Gastroesophageal sphincter (tissue), 4 donors: ENCODE data around the gene CALHM2. TPM values are rescaled to one million over a fixed set of nuclear protein-coding genes. Genes with fewer than 3 reads are reported as not detected.
A peak's percentile ranks its signal among the peaks of the same experiment; 100 is the strongest.

Experiments
- ATAC-seq: fragments of 150-250 bp; one replicate; pipeline ENCODE4 v1.9.1; 2016; ENCODE audit warnings: mild to moderate bottlenecking, moderate library complexity
- H3K27ac ChIP-seq, 4 donors: fragments of 200-600 bp; sonication (generic) in 3 of 4; 1 replicate in 3 of 4; 2 replicates in 1 of 4; pipeline ENCODE4 v1.5.1; 2016 to 2019
- H3K27me3 ChIP-seq: fragments of 200-600 bp; sonication (generic); one replicate; pipeline ENCODE4 v1.5.1; 2019
- H3K36me3 ChIP-seq, 2 donors: fragments of 200-600 bp; sonication (generic); one replicate each; pipeline ENCODE4 v1.5.1; 2019; ENCODE audit warnings: control low read depth in 1 of 2
- H3K4me1 ChIP-seq, 3 donors: fragments of 200-600 bp; sonication (generic); 1 replicate in 2 of 3; 2 replicates in 1 of 3; pipeline ENCODE4 v1.5.1; 2016 to 2019; ENCODE audit warnings: control low read depth in 2 of 3
- H3K4me3 ChIP-seq, 2 donors: fragments of 200-600 bp; sonication (generic); one replicate each; pipeline ENCODE4 v1.5.1; 2019; ENCODE audit warnings: mild to moderate bottlenecking in 1 of 2, moderate library complexity in 1 of 2
- H3K9me3 ChIP-seq, 3 donors: fragments of 200-600 bp; sonication (generic); one replicate each; pipeline ENCODE4 v1.5.1; 2017 to 2019; ENCODE audit warnings: control low read depth in 2 of 3
- CTCF ChIP-seq, 4 experiments: fragments of 200-600 bp in 2 of 4; fragments of 450-650 bp in 2 of 4; sonication (generic) in 1 of 4; IDR thresholded peaks; one replicate each; pipeline ENCODE4 v1.5.1; 2017 to 2019; ENCODE audit warnings: antibody characterized with exemption in 4 of 4, mild to moderate bottlenecking in 2 of 4, moderate library complexity in 2 of 4
- EP300 ChIP-seq: sonication (generic); formaldehyde crosslinking; IDR thresholded peaks from one replicate; pipeline ENCODE4 v1.6.1; 2017; ENCODE audit warnings: antibody characterized with exemption, mild to moderate bottlenecking
- POLR2A ChIP-seq, 2 donors: fragments of 450-650 bp; IDR thresholded peaks; one replicate each; pipeline ENCODE4 v1.6.1; 2017; ENCODE audit warnings: antibody characterized with exemption in 2 of 2, mild to moderate bottlenecking in 2 of 2, moderate library complexity in 1 of 2
- POLR2AphosphoS5 ChIP-seq: sonication (generic); formaldehyde crosslinking; IDR thresholded peaks from one replicate; pipeline ENCODE4 v1.6.1; 2017; ENCODE audit warnings: antibody characterized with exemption
- WGBS, 2 donors: methylation state at CpG; one replicate each; pipeline ENCODE4 v1.1.5; 2018; ENCODE audit warnings: low coverage in 1 of 2; 5-methylcytosine and 5-hydroxymethylcytosine counted together
- total RNA-seq, 4 donors: library from RNA; depleted of rRNA; stranded (reverse); fragments of >200 nt; gene quantifications; one replicate each; pipeline ENCODE4 v1.1.0, GENCODE V29; 2016

The CALHM2 gene
- total RNA-seq, 4 donors from 2014 or later = 30.8 to 69.3 (median 49.6) TPM

GRCh38 chr10:103416436-103417147 lies 35.6 kb downstream of the CALHM2 start:
- Histone ChIP-seq H3K4me3 (no peak overlapping the region), H3K27me3 (no peaks in the 10 kb centered on the region), H3K9me3 (no peaks in the 10 kb centered on the region), H3K36me3 (peaks cover 0 to 100% of the 10 kb centered on the region in 2 donors), H3K4me1 (no peaks in the 10 kb centered on the region), H3K27ac (no peak overlapping the region)
- TF ChIP-seq CTCF (IDR thresholded peaks at IDR 0.05) = peak; percentile 57 to 68 (median 66)
- TF ChIP-seq EP300 = no peak
- 13% methylated on average over 4 to 5 of the region's 8 CpGs for WGBS, 2 donors
- no peak for ATAC-seq

- no peaks in the 10 kb centered on the region for H3K4me1 ChIP-seq
- no peaks in the 10 kb centered on the region for H3K9me3 ChIP-seq
- H3K27ac ChIP-seq = no peak overlapping the region
- H3K4me3 ChIP-seq = no peak overlapping the region
- H3K27me3 ChIP-seq = no peaks in the 10 kb centered on the region
- no peak for ATAC-seq
- 70 to 73% methylated on average over 7 to 8 of the region's 8 CpGs for WGBS, 2 donors
- H3K36me3 ChIP-seq = peaks cover 0 to 100% of the 10 kb centered on the region in 2 donors
- TF ChIP-seq EP300 (no peak), CTCF (IDR thresholded peaks at IDR 0.05) (no peak), POLR2A (IDR thresholded peaks at IDR 0.05) (no peak), POLR2AphosphoS5 (no peak)
Measured at GRCh38 chr10:103415581-103415980, 36.6 kb downstream of the CALHM2 start.

GRCh38 chr10:103413564-103413963 lies 38.6 kb downstream of the CALHM2 start:
- WGBS, 2 donors = 80 to 83% methylated on average over 1 to 2 of the region's 2 CpGs
- H3K4me3 ChIP-seq = no peak overlapping the region
- H3K9me3 ChIP-seq = no peaks in the 10 kb centered on the region
- H3K27ac ChIP-seq = no peak overlapping the region
- no peak for ATAC-seq
- TF ChIP-seq CTCF (IDR thresholded peaks at IDR 0.05) (no peak), EP300 (no peak), POLR2A (IDR thresholded peaks at IDR 0.05) (no peak), POLR2AphosphoS5 (no peak)
- no peaks in the 10 kb centered on the region for H3K4me1 ChIP-seq
- H3K27me3 ChIP-seq = no peaks in the 10 kb centered on the region
- H3K36me3 ChIP-seq = peaks cover 0 to 100% of the 10 kb centered on the region in 2 donors

- H3K9me3 ChIP-seq = no peaks in the 10 kb centered on the region
- TF ChIP-seq POLR2A (IDR thresholded peaks at IDR 0.05) = no peak
- TF ChIP-seq EP300 = no peak
- no peak for TF ChIP-seq POLR2AphosphoS5
- no peak for TF ChIP-seq CTCF (IDR thresholded peaks at IDR 0.05)
- no peaks in the 10 kb centered on the region for H3K27me3 ChIP-seq
- no peak for ATAC-seq
- H3K36me3 ChIP-seq = peaks cover 0 to 45% of the 10 kb centered on the region in 2 donors
- peak overlapping the region; percentile 70 to 91 for H3K4me3 ChIP-seq
- peaks cover 15 to 50% (median 18%) of the 10 kb centered on the region in 3 donors for H3K4me1 ChIP-seq
- 54 to 60% methylated on average over 12 to 19 of the region's 19 CpGs for WGBS, 2 donors
- H3K27ac ChIP-seq = peak overlapping the region in 2 of 4 donors; percentile 92
Measured at GRCh38 chr10:103397191-103397825, 54.9 kb downstream of the CALHM2 start.

- Histone ChIP-seq H3K9me3 (no peaks in the 10 kb centered on the region), H3K27ac (peak overlapping the region; percentile 34 to 92 (median 92)), H3K36me3 (peaks cover 0 to 44% of the 10 kb centered on the region in 2 donors)
Measured at GRCh38 chr10:103396789-103397087, 55.4 kb downstream of the CALHM2 start.

More at GRCh38 chr10:103396789-103397087, 55.4 kb downstream of the CALHM2 start:
- H3K4me1 ChIP-seq = peaks cover 15 to 51% (median 18%) of the 10 kb centered on the region in 3 donors
- H3K4me3 ChIP-seq = peak overlapping the region; percentile 70 to 91
- TF ChIP-seq EP300 (no peak), POLR2AphosphoS5 (no peak), POLR2A (IDR thresholded peaks at IDR 0.05) (no peak), CTCF (IDR thresholded peaks at IDR 0.05) (no peak)
- ATAC-seq = no peak
- no peaks in the 10 kb centered on the region for H3K27me3 ChIP-seq
- WGBS, 2 donors = 0% methylated on average over 3 to 5 of the region's 8 CpGs
